GM19463 (cell line): ENCODE measurements around the gene EFNB2.

ENCODE experiments used
- ATAC-seq: cut with Tn5 transposase; IDR thresholded peaks from one replicate; pipeline ENCODE4 v1.9.1; 2021; ENCODE audit warnings: mild to moderate bottlenecking, moderate library complexity; ENCODE audit not compliant: unreplicated experiment

The EFNB2 gene

DNA sequence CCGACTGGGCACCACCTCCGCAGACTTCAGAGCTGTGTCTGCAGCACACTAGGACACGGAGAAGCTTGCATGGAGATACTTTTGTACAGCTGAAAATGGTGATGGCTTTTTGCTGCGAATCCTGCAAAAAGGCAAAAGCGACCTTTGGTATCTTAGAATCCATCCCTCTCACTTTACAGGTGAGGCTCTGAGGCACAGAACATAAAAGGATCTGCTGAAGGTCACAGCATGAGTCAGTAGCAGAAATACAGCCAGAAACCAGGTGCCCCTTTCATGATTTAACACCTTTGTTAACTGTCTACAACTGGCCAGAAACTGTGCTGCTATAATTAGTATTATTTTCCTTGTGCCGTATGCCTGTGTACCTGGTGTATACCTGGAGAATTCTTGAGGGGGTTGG is 48.3 kb downstream of the EFNB2 start:
- no peak for ATAC-seq

DNA sequence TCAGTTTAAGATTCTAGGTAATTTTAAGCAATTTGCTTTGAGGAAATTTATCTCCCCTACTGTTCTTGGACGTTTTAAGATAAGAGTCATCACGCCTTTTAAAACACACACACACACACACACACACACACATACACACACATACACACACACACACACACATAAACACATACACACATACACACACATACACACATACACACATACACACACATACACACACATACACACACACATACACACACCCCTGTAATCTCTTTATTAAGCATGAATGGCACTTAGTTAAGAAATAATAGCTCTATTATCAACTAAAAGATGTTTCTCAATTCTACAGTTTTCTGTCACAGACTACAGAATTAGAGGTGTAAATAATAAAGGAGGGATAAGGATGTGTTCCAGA is 49.2 kb downstream of the EFNB2 start:
- ATAC-seq: no peak

- ATAC-seq: no peak
Measured at GRCh38 chr13:106484537-106485193, 50.8 kb downstream of the EFNB2 start.

- ATAC-seq: no peak
Measured at GRCh38 chr13:106484084-106484483, 51.4 kb downstream of the EFNB2 start.

DNA sequence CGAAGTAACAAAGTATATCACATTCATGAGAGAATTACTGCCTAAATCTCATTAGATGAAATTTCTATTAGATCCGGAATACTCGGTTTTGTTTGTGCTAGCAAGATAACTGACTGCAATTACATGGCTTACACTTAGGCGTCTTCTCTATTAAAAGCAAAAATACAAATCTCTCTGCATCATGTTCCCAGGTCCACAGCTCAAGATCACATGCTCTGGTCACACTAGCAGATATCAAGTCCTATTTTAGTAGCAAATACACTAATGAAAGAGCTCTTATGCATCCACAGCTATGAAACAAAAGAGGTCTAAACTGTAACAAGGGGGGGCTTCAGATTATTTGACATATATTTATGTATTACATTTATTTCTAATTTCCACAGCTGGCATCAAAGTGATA is 53.5 kb downstream of the EFNB2 start:
- no peak for ATAC-seq

DNA sequence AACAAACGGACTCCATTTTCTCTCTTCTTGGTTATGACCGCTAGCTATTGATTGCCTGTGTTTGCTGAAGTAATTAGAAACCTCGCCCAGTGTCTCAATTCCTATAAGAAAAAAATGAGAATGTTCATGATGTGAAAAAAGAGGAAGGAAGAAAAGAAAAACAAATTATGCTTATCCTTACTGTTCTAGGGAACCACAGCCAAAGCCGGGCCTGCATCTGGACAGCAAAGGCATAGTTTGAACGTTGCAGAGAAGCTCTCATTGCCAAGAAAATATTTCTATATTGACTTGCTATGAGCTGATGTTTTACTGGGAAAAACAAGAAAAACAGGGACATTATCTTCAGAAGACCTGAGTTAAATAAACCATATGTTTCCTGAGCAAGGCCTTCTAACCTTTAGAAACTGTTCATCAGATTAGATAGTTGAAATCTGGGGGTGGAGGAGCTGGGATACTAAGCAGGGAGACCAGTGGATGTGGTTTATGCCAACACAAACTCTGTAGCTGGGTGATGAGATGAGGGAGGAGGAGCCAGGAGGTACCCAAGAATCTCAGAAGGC is 55.0 kb downstream of the EFNB2 start:
- ATAC-seq: no peak

DNA sequence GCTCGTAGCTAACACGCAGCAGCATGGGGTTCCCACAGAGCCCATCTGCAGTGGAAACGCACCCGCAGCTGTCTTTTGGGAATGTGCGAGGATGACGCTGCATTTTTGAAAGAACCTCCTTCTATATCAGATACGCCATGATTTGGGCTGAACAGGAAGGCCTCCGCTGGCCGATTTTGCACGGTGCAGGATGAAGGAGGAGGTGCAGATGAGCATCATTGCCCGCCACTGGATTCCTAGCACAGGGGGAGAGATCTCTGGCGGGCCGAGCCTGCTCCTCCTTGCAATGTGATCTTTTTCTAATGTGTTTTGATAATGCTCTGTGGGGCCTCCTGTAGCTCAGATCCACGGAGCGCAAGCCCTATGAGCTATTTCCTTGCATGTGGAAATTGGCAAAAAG is 55.5 kb downstream of the EFNB2 start:
- no peak for ATAC-seq

- ATAC-seq: no peak
Measured at GRCh38 chr13:106478116-106478515, 57.3 kb downstream of the EFNB2 start.

- no peak for ATAC-seq
Measured at GRCh38 chr13:106477303-106477702, 58.2 kb downstream of the EFNB2 start.

- ATAC-seq: no peak
Measured at GRCh38 chr13:106475852-106476251, 59.6 kb downstream of the EFNB2 start.

GRCh38 chr13:106474912-106475311 is 60.5 kb downstream of the EFNB2 start:
- ATAC-seq: no peak

- no peak for ATAC-seq
Measured at GRCh38 chr13:106473154-106473553, 62.3 kb downstream of the EFNB2 start.

DNA sequence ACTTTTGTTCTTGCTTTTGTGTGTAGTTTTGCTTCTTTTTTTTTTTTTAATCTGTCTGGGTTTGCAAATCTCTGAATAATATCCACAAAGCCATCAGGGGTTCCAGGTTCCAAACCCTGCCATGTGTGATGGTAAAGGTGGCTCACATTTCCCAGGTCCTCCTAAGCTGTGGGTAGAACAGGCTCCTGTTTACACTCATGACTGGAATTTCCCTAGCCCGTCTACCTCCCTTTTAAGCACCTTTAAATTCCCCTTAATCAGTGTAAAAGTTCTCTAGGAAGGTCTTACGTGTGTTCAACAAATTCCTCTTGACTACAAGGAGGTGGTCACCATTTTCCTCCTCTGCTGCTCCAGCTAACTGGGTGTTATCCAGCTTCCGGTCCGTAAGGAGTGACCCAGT is 62.8 kb downstream of the EFNB2 start:
- ATAC-seq: no peak

DNA sequence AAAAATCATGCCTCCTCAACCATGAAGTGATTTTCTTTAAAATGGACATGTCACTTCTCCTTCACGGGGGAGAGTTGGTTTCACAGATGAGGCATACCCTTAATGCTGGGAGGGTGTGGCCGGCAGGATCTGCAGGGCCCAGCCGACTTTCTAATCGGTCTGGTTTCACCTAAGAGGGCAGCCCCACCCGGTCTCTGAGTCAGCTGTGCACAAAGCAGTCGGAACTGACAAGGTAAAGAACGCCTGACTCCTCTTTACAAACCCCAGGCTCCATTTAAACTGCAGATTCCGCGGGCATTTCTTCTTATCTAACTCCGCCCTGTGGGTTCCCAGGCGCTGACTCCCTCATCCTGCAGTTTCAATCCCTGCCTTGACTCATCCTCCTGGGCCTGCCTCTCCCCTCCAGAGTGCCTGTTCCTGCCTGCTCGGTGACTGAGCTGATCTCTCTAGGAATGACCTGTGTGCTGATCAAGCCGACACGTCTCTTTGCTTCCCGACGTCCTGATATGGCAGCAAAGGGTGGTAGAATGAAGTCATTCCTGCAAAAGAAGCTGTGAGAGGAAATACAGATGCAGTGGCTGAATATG is 63.4 kb downstream of the EFNB2 start:
- ATAC-seq: peak; percentile 79

- no peak for ATAC-seq
Measured at GRCh38 chr13:106470576-106470975, 64.9 kb downstream of the EFNB2 start.

DNA sequence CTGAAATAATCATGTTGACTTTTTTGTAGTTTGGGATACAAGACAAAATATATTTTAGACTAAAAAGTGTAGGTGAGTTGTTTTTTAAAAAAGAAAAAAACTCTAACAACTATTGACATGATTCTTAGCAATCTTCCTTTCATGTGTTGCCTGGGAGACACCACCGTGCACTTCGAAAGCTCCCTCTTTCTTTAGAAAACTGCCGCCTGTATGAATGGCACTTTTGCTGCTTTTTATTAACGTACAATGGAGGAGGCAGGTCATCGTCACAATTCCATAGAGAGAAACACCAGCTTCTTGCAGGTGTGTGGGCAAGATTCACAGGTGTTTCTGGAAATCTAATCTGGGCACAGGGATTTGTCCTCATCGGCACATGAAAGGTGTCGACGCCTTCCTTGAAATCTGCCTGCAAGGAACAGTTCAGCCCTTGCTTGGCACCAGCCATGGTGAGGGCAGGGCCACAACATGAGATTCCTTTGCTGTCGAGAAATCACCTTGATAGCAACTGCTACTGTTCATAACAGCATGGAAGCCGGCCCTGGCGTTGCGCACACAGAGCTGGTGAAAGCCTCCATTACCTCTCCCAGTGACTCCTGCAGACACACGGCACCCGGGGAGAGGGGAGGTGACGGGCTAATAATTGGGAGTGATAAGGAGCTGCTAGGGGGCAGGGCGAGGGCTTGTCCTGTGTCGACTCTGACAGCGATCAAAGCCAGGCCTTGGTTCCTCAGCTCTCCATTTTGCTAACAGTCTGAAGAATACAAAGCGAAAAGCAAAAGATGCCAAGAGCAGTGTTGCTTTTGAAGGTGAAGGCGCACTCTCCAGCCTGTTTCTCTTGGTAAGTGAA is 66.5 kb downstream of the EFNB2 start:
- no peak for ATAC-seq

GRCh38 chr13:106468207-106468606 is 67.3 kb downstream of the EFNB2 start:
- no peak for ATAC-seq

DNA sequence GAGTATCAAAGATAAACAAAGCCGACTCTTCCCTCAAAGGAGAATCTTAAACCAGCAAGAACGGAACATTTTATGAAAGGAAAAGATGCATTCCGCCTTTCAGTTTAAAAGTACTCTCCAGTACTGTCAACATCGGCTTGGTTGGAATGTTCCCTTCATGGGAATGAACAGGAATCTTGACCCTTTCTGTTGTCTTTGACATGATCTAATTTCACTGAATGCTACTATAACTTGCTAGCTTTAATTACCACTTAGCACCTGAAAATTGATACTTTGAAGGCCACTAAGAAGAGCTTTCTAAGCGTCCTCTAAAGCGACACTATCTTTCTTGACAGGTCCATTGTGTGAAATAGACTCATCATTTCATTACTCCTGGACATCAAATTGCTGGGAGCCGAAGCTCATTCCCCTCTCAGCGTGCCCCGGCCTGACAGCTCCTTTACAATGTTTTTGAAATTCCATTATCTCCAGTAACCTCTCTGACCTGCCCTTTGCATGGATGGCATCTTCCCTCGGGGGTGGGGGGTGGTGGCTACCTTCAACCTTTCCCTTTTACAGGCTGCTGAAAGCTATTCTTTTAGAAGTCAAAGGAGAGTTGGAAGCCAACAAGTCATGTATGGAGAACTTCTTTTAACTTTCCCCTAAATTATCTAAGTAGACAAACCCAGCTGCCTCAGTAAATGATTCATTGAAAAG is 67.9 kb downstream of the EFNB2 start:
- no peak for ATAC-seq

- ATAC-seq: no peak
Measured at GRCh38 chr13:106466691-106467426, 68.6 kb downstream of the EFNB2 start.

GRCh38 chr13:106464076-106464475 is 71.4 kb downstream of the EFNB2 start:
- no peak for ATAC-seq
